A549 (cell line): ENCODE measurements around the gene FLYWCH1. TPM values are rescaled to one million over a fixed set of nuclear protein-coding genes. Genes with fewer than 3 reads are reported as not detected.

ENCODE experiments used
- ATAC-seq, 2 experiments: fragments of 200-7000 bp in 1 of 2; fragments of >200 bp in 1 of 2; cut with Nextera tagmentation in 1 of 2; cut with Tn5 transposase in 1 of 2; 3 replicates each; pipeline versions ENCODE4 v1.8.0 to v1.9.1; 2018 to 2020; ENCODE audit warnings: mild to moderate bottlenecking in 1 of 2, moderate library complexity in 1 of 2
- CTCF ChIA-PET: fragments of 300-600 bp; sonication (Branson Sonifier 250); formaldehyde crosslinking; extraction: SDS; loops from one replicate; lab custom pipeline; 2021; ENCODE audit warnings: antibody characterized with exemption, inconsistent platforms; lab: Yijun Ruan, JAX
- POLR2A ChIA-PET: fragments of 350-600 bp; formaldehyde crosslinking; extraction: SDS; loops from one replicate; lab custom pipeline; 2021; ENCODE audit warnings: antibody characterized with exemption, inconsistent platforms; lab: Yijun Ruan, JAX
- DNase-seq, 2 experiments: peaks; one replicate each; pipeline versions ENCODE4 v3.0.0 to v3.0.0-alpha.2; 2011 to 2016; ENCODE audit warnings: low read depth in 1 of 2, low spot score in 1 of 2
- FAIRE-seq: peaks from 2 replicates; lab custom pipeline; 2011; peaks lifted over from hg19 to GRCh38; lab: Jason Lieb, UNC
- H3K27ac ChIP-seq, 2 experiments: fragments of >200 bp; sonication (Bioruptor Twin); formaldehyde crosslinking; 3 replicates each; pipeline ENCODE4 v1.5.1; 2016 to 2017
- H3K4me1 ChIP-seq: fragments of >200 bp; sonication (Bioruptor Twin); formaldehyde crosslinking; 3 replicates; pipeline ENCODE4 v1.6.1; 2016
- H3K4me2 ChIP-seq: fragments of >200 bp; sonication (Bioruptor Twin); formaldehyde crosslinking; 3 replicates; pipeline ENCODE4 v1.6.1; 2016
- H3K4me3 ChIP-seq: fragments of >200 bp; sonication (Bioruptor Twin); formaldehyde crosslinking; 3 replicates; pipeline ENCODE4 v1.5.1; 2016
- H3K9me3 ChIP-seq: fragments of >200 bp; sonication (Bioruptor Twin); formaldehyde crosslinking; 3 replicates; pipeline ENCODE4 v1.6.1; 2016
- ATOH8 ChIP-seq: fragments of 250-450 bp; sonication (Bioruptor Pico); IDR thresholded peaks from 2 replicates; pipeline ENCODE4 v1.5.0; 2020; ENCODE audit warnings: low read depth, mild to moderate bottlenecking, moderate library complexity
- CBX8 ChIP-seq: fragments of 200-600 bp; sonication (generic); IDR thresholded peaks from 2 replicates; pipeline ENCODE4 v1.6.1; 2016
- CHD4 ChIP-seq: fragments of 200-600 bp; sonication (generic); IDR thresholded peaks from 2 replicates; pipeline ENCODE4 v1.6.1; 2016; ENCODE audit warnings: antibody characterized with exemption, mild to moderate bottlenecking, borderline replicate concordance
- CTCF ChIP-seq: fragments of >200 bp; sonication (Bioruptor Twin); formaldehyde crosslinking; IDR thresholded peaks from 3 replicates; pipeline ENCODE4 v1.5.1; 2016
- ELK1 ChIP-seq: fragments of 150-350 bp; IDR thresholded peaks from 2 replicates; pipeline ENCODE4 v1.6.1; 2014; ENCODE audit warnings: low read depth, mild to moderate bottlenecking, low read length
- ESRRA ChIP-seq: fragments of 150-350 bp; IDR thresholded peaks from 2 replicates; pipeline ENCODE4 v1.6.1; 2014; ENCODE audit warnings: mild to moderate bottlenecking, low read length, borderline replicate concordance
- FOSL2 ChIP-seq, 2 experiments: fragments of 450-650 bp in 1 of 2; fragments of >200 bp in 1 of 2; sonication (Bioruptor Twin) in 1 of 2; formaldehyde crosslinking; IDR thresholded peaks; 2 replicates each; pipeline versions ENCODE4 v1.5.0 to v1.6.1; 2016 to 2020; ENCODE audit warnings: mild to moderate bottlenecking in 1 of 2, moderate library complexity in 1 of 2
- HDAC2 ChIP-seq: fragments of 200-600 bp; sonication (generic); IDR thresholded peaks from 2 replicates; pipeline ENCODE4 v1.6.1; 2016
- HES2 ChIP-seq: fragments of >200 bp; sonication (Bioruptor Twin); formaldehyde crosslinking; IDR thresholded peaks from 2 replicates; pipeline ENCODE4 v1.6.1; 2016
- HOXB13 ChIP-seq: fragments of 250-450 bp; sonication (Bioruptor Pico); IDR thresholded peaks from 2 replicates; pipeline ENCODE4 v1.5.0; 2020; ENCODE audit warnings: low read depth, mild to moderate bottlenecking, moderate library complexity
- HOXB5 ChIP-seq: fragments of 250-450 bp; sonication (Bioruptor Pico); IDR thresholded peaks from 2 replicates; pipeline ENCODE4 v1.5.0; 2020; ENCODE audit warnings: mild to moderate bottlenecking, moderate library complexity
- MAX ChIP-seq: IDR thresholded peaks from 2 replicates; pipeline ENCODE4 v1.6.1; 2012
- MYC ChIP-seq: IDR thresholded peaks from 2 replicates; pipeline ENCODE4 v1.6.1; 2012; ENCODE audit warnings: mild to moderate bottlenecking, inconsistent platforms, low read length, improper control_type of control experiment, borderline replicate concordance
- POLR2AphosphoS2 ChIP-seq: conservative IDR thresholded peaks from 2 replicates; pipeline ENCODE4 v1.6.1; 2012; ENCODE audit warnings: low read length, improper control_type of control experiment, inconsistent platforms
- RAD21 ChIP-seq, 2 experiments: fragments of >200 bp in 1 of 2; sonication (Bioruptor Twin) in 1 of 2; formaldehyde crosslinking in 1 of 2; IDR thresholded peaks in 1 of 2; conservative IDR thresholded peaks in 1 of 2; 2 replicates in 1 of 2; 3 replicates in 1 of 2; pipeline ENCODE4 v1.6.1; 2012 to 2018; ENCODE audit warnings: inconsistent platforms in 1 of 2
- REST ChIP-seq: fragments of 200-600 bp; sonication (generic); IDR thresholded peaks from 2 replicates; pipeline ENCODE4 v1.6.1; 2016; ENCODE audit warnings: antibody characterized with exemption, mild to moderate bottlenecking, moderate library complexity
- SMC3 ChIP-seq: fragments of >200 bp; sonication (Bioruptor Twin); formaldehyde crosslinking; IDR thresholded peaks from 3 replicates; pipeline ENCODE4 v1.6.1; 2018; ENCODE audit warnings: inconsistent platforms
- TFCP2L1 ChIP-seq: fragments of 250-450 bp; sonication (Bioruptor Pico); IDR thresholded peaks from 2 replicates; pipeline ENCODE4 v1.5.0; 2021; ENCODE audit warnings: mild to moderate bottlenecking
- TP53 ChIP-seq: fragments of 250-450 bp; sonication (Bioruptor Pico); IDR thresholded peaks from 2 replicates; pipeline ENCODE4 v1.5.0; 2021; ENCODE audit warnings: mild to moderate bottlenecking, moderate library complexity
- ZFP36 ChIP-seq: fragments of 450-650 bp; IDR thresholded peaks from 2 replicates; pipeline ENCODE4 v1.6.1; 2014; ENCODE audit warnings: borderline replicate concordance; ENCODE audit not compliant: partially characterized antibody
- ZNF302 ChIP-seq: fragments of 250-450 bp; sonication (Bioruptor Pico); IDR thresholded peaks from 2 replicates; pipeline ENCODE4 v1.9.0; 2021; ENCODE audit warnings: inconsistent platforms, mild to moderate bottlenecking, moderate library complexity
- ZSCAN20 ChIP-seq: fragments of 250-450 bp; sonication (Bioruptor Pico); IDR thresholded peaks from 2 replicates; pipeline ENCODE4 v1.8.0; 2022; ENCODE audit warnings: mild to moderate bottlenecking, moderate library complexity
- WGBS: methylation state at CpG from one replicate; pipeline ENCODE4 v1.1.6; 2017; ENCODE audit errors: missing lambda C conversion rate; 5-methylcytosine and 5-hydroxymethylcytosine counted together
- polyA plus RNA-seq, 4 experiments: library from polyadenylated mRNA; depleted of rRNA in 3 of 4; stranded (reverse); fragments of >200 nt; fragmentation: RNase III in 1 of 4; extraction: RNeasy Plus Mini Kit Qiagen cat#74134 plus additional on column Dnase treatment in 1 of 4; gene quantifications; 2 replicates in 3 of 4; 3 replicates in 1 of 4; pipeline ENCODE4 v1.2.3, GENCODE V29; 2011 to 2017

Gene FLYWCH1
- polyA plus RNA-seq, 2 of the 4 experiments (the other 2 are of a cell fraction) = 9.3 to 22.5 TPM

GRCh38 chr16:2962334-2963073 lies 50.8 kb downstream of the FLYWCH1 start (continued):
- TF ChIP-seq HES2 (no peak), CHD4 (no peak)

- Histone ChIP-seq H3K4me2 (peak overlapping the region; percentile 100), H3K4me3 (peak overlapping the region; percentile 51), H3K27ac (peak overlapping the region; percentile 57 to 78), H3K9me3 (no peaks in the 10 kb centered on the region), H3K4me1 (peaks cover 10% of the 10 kb centered on the region; the same call in 2 of the 3 replicates)
- ChIA-PET CTCF (interaction anchor here (1.1 to 8.1 kb wide), 13 partner anchors 8 to 87 kb away, joined by 3 to 97 read pairs (median 8); partner anchors contain the start of gene PKMYT1), POLR2A (no interaction called here)
- FAIRE-seq (no peak), DNase-seq (no peak), ATAC-seq (no peak; a peak in 1 of 6 replicates)
- TF ChIP-seq TP53 (CRISPR knock-in tag) (no peak), ZSCAN20 (CRISPR knock-in tag) (no peak), CBX8 (no peak), MYC (no peak), TFCP2L1 (no peak)
- WGBS = 47% methylated on average over 10 of the region's 40 CpGs
These were observed 51.5 kb downstream of the FLYWCH1 start for GRCh38 chr16:2963074-2963722.

- peak; percentile 52 to 73 for ATAC-seq
- H3K27ac ChIP-seq = peak within 1 kb of the TSS; percentile 57 to 78
- ChIA-PET CTCF (interaction anchor here (0.6 to 8.1 kb wide), 7 partner anchors 9 to 68 kb away, joined by 3 to 97 read pairs (median 3); no protein-coding TSS in a partner anchor), POLR2A (interaction anchor here (0.9 kb wide), 1 partner anchor 16 kb away, joined by 3 read pairs; the partner anchor contains the start of gene PKMYT1)
- peak within 1 kb of the TSS; percentile 51 for H3K4me3 ChIP-seq
- FAIRE-seq = no peak
- peak within 1 kb of the TSS; percentile 100 for H3K4me2 ChIP-seq
- DNase-seq = peak; percentile 82 to 85
- peaks cover 15% of the 10 kb centered on the region; the same call in 2 of the 3 replicates for H3K4me1 ChIP-seq
- no peaks in the 10 kb centered on the region for H3K9me3 ChIP-seq
- 2% methylated on average over 22 of the region's 60 CpGs for WGBS
- TF ChIP-seq FOSL2 (IDR thresholded peaks at IDR 0.05) = no peak
- no peak for TF ChIP-seq FOSL2 (CRISPR knock-in tag; IDR thresholded peaks at IDR 0.05)
- TF ChIP-seq REST = no peak
- TF ChIP-seq POLR2AphosphoS2 = no peak
- TF ChIP-seq ATOH8 (CRISPR knock-in tag) = no peak
- TF ChIP-seq HOXB13 (CRISPR knock-in tag) = no peak
- no peak for TF ChIP-seq ESRRA
- TF ChIP-seq HOXB5 (CRISPR knock-in tag) = no peak
- no peak for TF ChIP-seq TP53 (CRISPR knock-in tag)
- no peak for TF ChIP-seq SMC3
- peak; percentile 21; the same call in 1 of the 3 replicates for TF ChIP-seq CTCF
- no peak for TF ChIP-seq RAD21 (conservative IDR thresholded peaks at IDR 0.05 in 1 of 2, IDR thresholded peaks at IDR 0.05 in 1 of 2)
- TF ChIP-seq ELK1 = no peak
- TF ChIP-seq MAX = peak; percentile 90
- no peak for TF ChIP-seq ZFP36
- TF ChIP-seq HES2 = no peak
- no peak for TF ChIP-seq HDAC2
- TF ChIP-seq ZNF302 (CRISPR knock-in tag) = no peak
These were observed 52.2 kb downstream of the FLYWCH1 start, which contains the start of gene KREMEN2 for GRCh38 chr16:2963723-2964474. KREMEN2 (plus strand) TSS chr16:2964275; CDS start chr16:2964521, 246 bp downstream.
